Measurements from ENCODE around the gene UNC79.
A peak's percentile ranks its signal among the peaks of the same experiment; 100 is the strongest.

Gene UNC79

DNA sequence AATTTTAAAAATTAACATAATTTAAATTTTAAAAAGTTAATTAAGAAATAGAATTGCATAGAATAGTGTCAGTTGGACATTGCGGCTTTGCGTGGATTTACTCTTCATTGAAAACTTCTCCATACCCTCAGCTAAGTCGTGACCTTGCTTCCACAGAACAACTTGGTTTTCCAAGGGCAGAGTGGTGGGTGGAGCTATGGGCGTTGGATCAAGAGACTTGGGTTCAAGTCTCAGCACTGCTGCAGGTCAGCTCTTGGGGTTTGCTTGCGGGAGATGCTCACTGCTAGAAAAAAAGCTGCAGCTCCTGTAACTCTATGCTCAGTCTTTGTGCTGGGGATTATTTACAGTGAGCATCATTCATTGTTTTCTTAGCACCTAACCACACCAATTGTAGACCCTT, 223.9 kb downstream of the UNC79 start:
- no peaks in the 10 kb centered on the region for H3K36me3 ChIP-seq
- H4K20me1 ChIP-seq, result no peaks in the 10 kb centered on the region
- H3K4me3 ChIP-seq, result no peak overlapping the region
- no peak overlapping the region for H3K4me2 ChIP-seq
- H3K9me3 ChIP-seq (replicated peaks in 1 of 11), result no peaks in the 10 kb centered on the region
- no peaks in the 10 kb centered on the region for H3K27me3 ChIP-seq
- H3K27ac ChIP-seq, result no peak overlapping the region
- H3K9ac ChIP-seq, result no peak overlapping the region
- TF ChIP-seq Cebpa-rat (IDR thresholded peaks at IDR 0.05), result no peak
- peaks cover 0 to 17% (median 13%) of the 10 kb centered on the region in 10 experiments; a peak in 15 of 20 replicates for H3K4me1 ChIP-seq

DNA sequence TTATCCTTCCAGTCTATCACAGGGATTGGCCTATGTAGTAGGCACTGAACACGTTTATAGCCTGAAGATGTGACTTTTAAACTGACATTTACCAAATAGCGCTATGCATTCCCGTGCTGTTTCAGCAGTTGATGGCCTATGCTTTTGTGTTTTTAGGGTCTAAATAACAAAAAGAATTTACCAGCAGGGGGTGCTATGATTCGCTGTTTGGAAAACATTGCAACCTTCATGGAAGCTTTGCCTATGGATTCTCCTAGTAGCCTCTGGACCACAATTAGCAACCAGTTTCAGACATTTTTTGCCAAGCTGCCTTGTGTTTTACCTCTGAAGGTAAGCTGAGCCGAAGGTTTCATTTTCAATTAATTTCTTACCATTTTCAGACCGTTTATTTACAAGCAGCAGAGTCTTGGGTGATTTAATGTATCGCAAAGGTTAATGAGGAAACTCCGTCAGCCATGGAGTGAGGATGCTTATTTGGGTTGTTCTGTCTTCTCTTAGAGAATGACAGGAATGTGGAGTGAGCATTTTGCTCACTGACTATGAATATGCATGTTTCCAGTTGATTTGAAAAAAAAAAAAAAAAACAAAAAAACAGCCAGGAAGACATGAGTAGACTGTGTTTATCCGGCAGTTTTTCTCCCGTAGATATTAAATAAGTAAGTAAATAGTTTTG, 224.5 kb downstream of the UNC79 start:
- Histone ChIP-seq H3K27me3 (no peaks in the 10 kb centered on the region), H4K20me1 (no peaks in the 10 kb centered on the region), H3K4me3 (no peak overlapping the region), H3K27ac (no peak overlapping the region), H3K4me1 (peaks cover 0 to 17% (median 13%) of the 10 kb centered on the region in 10 experiments; a peak in 15 of 20 replicates), H3K9me3 (replicated peaks in 1 of 11) (no peaks in the 10 kb centered on the region), H3K36me3 (no peaks in the 10 kb centered on the region), H3K9ac (no peak overlapping the region), H3K4me2 (no peak overlapping the region)
- no peak for TF ChIP-seq Cebpa-rat (IDR thresholded peaks at IDR 0.05)

DNA sequence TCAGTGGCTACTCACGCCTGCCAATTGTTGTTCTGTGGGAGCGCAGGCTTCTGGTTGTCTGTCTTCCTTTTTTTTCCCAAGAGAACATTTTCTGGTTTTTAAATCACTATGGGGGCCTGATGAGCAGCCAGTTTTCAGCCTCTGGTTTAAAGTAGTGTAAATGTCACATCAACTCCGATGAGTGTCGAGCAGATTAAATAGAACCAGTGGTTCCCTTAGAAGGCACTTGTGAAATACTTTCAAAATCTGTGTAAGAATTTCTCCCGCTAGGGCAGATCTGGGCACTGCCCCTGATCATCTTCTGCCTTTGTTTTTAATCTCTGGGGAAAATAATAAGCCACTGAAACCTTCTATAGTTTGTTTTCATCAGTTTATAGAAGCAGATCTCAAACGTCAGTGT, 227.1 kb downstream of the UNC79 start:
- no peaks in the 10 kb centered on the region for H3K36me3 ChIP-seq
- H3K9ac ChIP-seq, result peak overlapping the region in 4 of 11 experiments; percentile 14 to 34 (median 15); a peak in 3 of 22 replicates
- TF ChIP-seq Cebpa-rat (IDR thresholded peaks at IDR 0.05), result peak in 1 of 11 experiments; percentile 58; a peak in 1 of 22 replicates
- peaks cover 0 to 7% (median 0%) of the 10 kb centered on the region in 11 experiments; a peak in 2 of 22 replicates for H3K9me3 ChIP-seq (replicated peaks in 1 of 11)
- H3K4me2 ChIP-seq, result peak overlapping the region in 10 of 11 experiments; percentile 11 to 68 (median 46); a peak in 16 of 22 replicates
- no peaks in the 10 kb centered on the region for H3K27me3 ChIP-seq
- no peak overlapping the region for H3K4me3 ChIP-seq
- H3K4me1 ChIP-seq, result peaks cover 0 to 17% (median 13%) of the 10 kb centered on the region in 10 experiments; a peak in 15 of 20 replicates
- H4K20me1 ChIP-seq, result no peaks in the 10 kb centered on the region
- H3K27ac ChIP-seq, result peak overlapping the region in 3 of 11 experiments; percentile 8 to 40 (median 10); a peak in 3 of 22 replicates

DNA sequence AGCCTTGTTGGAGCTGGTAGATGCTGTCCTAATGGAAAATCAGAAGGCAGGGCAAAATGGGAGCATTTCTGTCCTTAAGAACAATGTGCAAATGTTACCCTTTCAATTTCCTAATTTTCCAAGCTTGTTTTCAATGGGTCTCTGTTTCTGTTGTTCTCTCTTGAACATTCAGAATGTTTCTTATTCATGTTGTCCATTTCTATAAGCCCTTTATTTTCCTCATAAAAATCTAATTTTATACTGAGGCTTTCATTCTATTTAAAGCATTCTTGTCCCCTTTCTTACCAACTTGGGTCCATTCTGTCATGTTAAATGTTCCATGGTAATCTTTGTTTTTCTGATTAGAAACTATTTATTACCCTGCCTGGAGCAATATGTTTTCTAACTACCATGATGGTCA, 232.6 kb downstream of the UNC79 start:
- Histone ChIP-seq H3K36me3 (no peaks in the 10 kb centered on the region), H3K4me1 (peaks cover 0 to 5% (median 3%) of the 10 kb centered on the region in 10 experiments; a peak in 14 of 20 replicates), H3K9ac (no peak overlapping the region), H4K20me1 (no peaks in the 10 kb centered on the region), H3K27ac (no peak overlapping the region), H3K4me2 (no peak overlapping the region), H3K9me3 (replicated peaks in 1 of 11) (peaks cover 35 to 52% (median 43%) of the 10 kb centered on the region in 11 experiments), H3K4me3 (no peak overlapping the region), H3K27me3 (0 out of 22 replicates have a peak, but pooled peaks cover 0 to 3% (median 0%) of the 10 kb centered on the region in 11 experiments)
- no peak for TF ChIP-seq Cebpa-rat (IDR thresholded peaks at IDR 0.05)

- H3K4me1 ChIP-seq, result no peaks in the 10 kb centered on the region
Observed at GRCh38 chr14:93665169-93665568, 234.4 kb downstream of the UNC79 start.

GRCh38 chr14:93669632-93670031, 238.9 kb downstream of the UNC79 start:
- H3K36me3 ChIP-seq, result no peaks in the 10 kb centered on the region
- no peak overlapping the region for H3K4me3 ChIP-seq
- no peak for TF ChIP-seq Cebpa-rat (IDR thresholded peaks at IDR 0.05)
- no peaks in the 10 kb centered on the region for H4K20me1 ChIP-seq
- peaks cover 25 to 38% (median 28%) of the 10 kb centered on the region in 11 experiments for H3K9me3 ChIP-seq (replicated peaks in 1 of 11)
- H3K4me1 ChIP-seq, result no peaks in the 10 kb centered on the region
- no peak overlapping the region for H3K9ac ChIP-seq
- no peak overlapping the region for H3K27ac ChIP-seq
- H3K4me2 ChIP-seq, result no peak overlapping the region
- 0 out of 22 replicates have a peak, but pooled peaks cover 0 to 3% (median 0%) of the 10 kb centered on the region in 11 experiments for H3K27me3 ChIP-seq

More at GRCh38 chr14:93665169-93665568, 234.4 kb downstream of the UNC79 start:
- Histone ChIP-seq H3K9ac (no peak overlapping the region), H3K27ac (no peak overlapping the region), H3K9me3 (replicated peaks in 1 of 11) (peaks cover 35 to 56% (median 45%) of the 10 kb centered on the region in 11 experiments), H3K36me3 (no peaks in the 10 kb centered on the region), H3K27me3 (0 out of 22 replicates have a peak, but pooled peaks cover 0 to 3% (median 0%) of the 10 kb centered on the region in 11 experiments), H3K4me2 (no peak overlapping the region), H4K20me1 (no peaks in the 10 kb centered on the region), H3K4me3 (no peak overlapping the region)
- no peak for TF ChIP-seq Cebpa-rat (IDR thresholded peaks at IDR 0.05)

- H3K9me3 ChIP-seq (replicated peaks in 1 of 11), result no peaks in the 10 kb centered on the region
- peaks cover 0 to 15% (median 8%) of the 10 kb centered on the region in 10 experiments; a peak in 13 of 20 replicates for H3K4me1 ChIP-seq
- no peak for TF ChIP-seq Cebpa-rat (IDR thresholded peaks at IDR 0.05)
- H3K4me2 ChIP-seq, result no peak overlapping the region
- no peak overlapping the region for H3K9ac ChIP-seq
- no peaks in the 10 kb centered on the region for H3K27me3 ChIP-seq
- no peak overlapping the region for H3K27ac ChIP-seq
- H4K20me1 ChIP-seq, result no peaks in the 10 kb centered on the region
- no peak overlapping the region for H3K4me3 ChIP-seq
- H3K36me3 ChIP-seq, result no peaks in the 10 kb centered on the region
Observed at GRCh38 chr14:93674343-93674742, 243.6 kb downstream of the UNC79 start.

- Histone ChIP-seq H3K4me3 (no peak overlapping the region), H3K9ac (no peak overlapping the region), H3K4me1 (peaks cover 0 to 15% (median 8%) of the 10 kb centered on the region in 10 experiments; a peak in 13 of 20 replicates), H3K4me2 (peak overlapping the region in 1 of 11 experiments; percentile 47; a peak in 1 of 22 replicates), H3K9me3 (replicated peaks in 1 of 11) (no peaks in the 10 kb centered on the region), H3K36me3 (no peaks in the 10 kb centered on the region), H3K27ac (no peak overlapping the region), H3K27me3 (no peaks in the 10 kb centered on the region), H4K20me1 (no peaks in the 10 kb centered on the region)
- no peak for TF ChIP-seq Cebpa-rat (IDR thresholded peaks at IDR 0.05)
Observed at GRCh38 chr14:93675651-93676050, 244.9 kb downstream of the UNC79 start.

- Histone ChIP-seq H3K27ac (no peak overlapping the region; a peak in 1 of 22 replicates), H3K9ac (no peak overlapping the region; a peak in 1 of 22 replicates), H4K20me1 (no peaks in the 10 kb centered on the region), H3K36me3 (no peaks in the 10 kb centered on the region), H3K4me1 (peaks cover 0 to 15% (median 8%) of the 10 kb centered on the region in 10 experiments; a peak in 13 of 20 replicates), H3K4me2 (peak overlapping the region in 9 of 11 experiments; percentile 10 to 61 (median 33); a peak in 14 of 22 replicates), H3K4me3 (no peak overlapping the region), H3K27me3 (no peaks in the 10 kb centered on the region), H3K9me3 (replicated peaks in 1 of 11) (no peaks in the 10 kb centered on the region)
- TF ChIP-seq Cebpa-rat (IDR thresholded peaks at IDR 0.05), result peak in 1 of 11 experiments; percentile 39; a peak in 2 of 22 replicates
Observed at GRCh38 chr14:93676416-93676958, 245.7 kb downstream of the UNC79 start.

Data from BLaER1 treated with 17β-estradiol and CSF1 and Interleukin-3, amounts not matched to agents 10 nM and 100 nM (cell line).